GM23248 (cell line): ENCODE results near the gene GAST.

Experiments
- EZH2 ChIP-seq: fragments of 200-600 bp; sonication (generic); IDR thresholded peaks from 2 replicates; pipeline ENCODE4 v1.6.1; 2018; ENCODE audit warnings: antibody characterized with exemption, mild to moderate bottlenecking; ENCODE audit not compliant: insufficient read depth, poor library complexity, severe bottlenecking
- EZH2phosphoT487 ChIP-seq: fragments of 200-600 bp; sonication (generic); IDR thresholded peaks from 2 replicates; pipeline ENCODE4 v1.6.1; 2018; ENCODE audit warnings: antibody characterized with exemption, moderate library complexity, mild to moderate bottlenecking, low read depth; ENCODE audit not compliant: insufficient read depth

GRCh38 chr17:41737680-41738023 lies 25.5 kb downstream of the GAST start:
- TF ChIP-seq EZH2phosphoT487 (no peak), EZH2 (no peak)
